HepG2 (cell line): ENCODE results near the gene TUBA4B. TPM values are rescaled to one million over a fixed set of nuclear protein-coding genes. Genes with fewer than 3 reads are reported as not detected.

Experiments
- ARNT ChIP-seq: fragments of 450-650 bp; IDR thresholded peaks from 2 replicates; pipeline ENCODE4 v1.6.1; 2017
- CHCHD3 ChIP-seq: sonication (generic); formaldehyde crosslinking; IDR thresholded peaks from 2 replicates; pipeline ENCODE4 v1.8.0; 2022; ENCODE audit warnings: mild to moderate bottlenecking, missing genetic modification reagents, moderate library complexity
- HDAC1 ChIP-seq: sonication (generic); formaldehyde crosslinking; IDR thresholded peaks from 2 replicates; pipeline ENCODE4 v1.5.1; 2020; ENCODE audit warnings: mild to moderate bottlenecking, missing genetic modification reagents
- HOXA7 ChIP-seq: sonication (generic); formaldehyde crosslinking; IDR thresholded peaks from 2 replicates; pipeline ENCODE4 v1.8.1; 2022; ENCODE audit warnings: mild to moderate bottlenecking, missing genetic modification reagents, moderate library complexity
- IKZF1 ChIP-seq: fragments of 450-650 bp; IDR thresholded peaks from 2 replicates; pipeline ENCODE4 v1.7.1; 2016
- MTF2 ChIP-seq: sonication (generic); formaldehyde crosslinking; IDR thresholded peaks from 2 replicates; pipeline ENCODE4 v1.5.0; 2020; ENCODE audit warnings: missing genetic modification reagents, borderline replicate concordance
- NKX3-1 ChIP-seq: sonication (generic); formaldehyde crosslinking; IDR thresholded peaks from 2 replicates; pipeline ENCODE4 v1.5.0; 2020; ENCODE audit warnings: missing genetic modification reagents
- NR1H2 ChIP-seq: sonication (generic); formaldehyde crosslinking; IDR thresholded peaks from 2 replicates; pipeline ENCODE4 v1.8.1; 2022; ENCODE audit warnings: low read depth, missing genetic modification reagents, borderline replicate concordance
- PHF20 ChIP-seq: sonication (generic); formaldehyde crosslinking; IDR thresholded peaks from 2 replicates; pipeline ENCODE4 v1.5.0; 2020; ENCODE audit warnings: mild to moderate bottlenecking, missing genetic modification reagents
- PHF8 ChIP-seq: sonication (generic); formaldehyde crosslinking; IDR thresholded peaks from 2 replicates; pipeline ENCODE4 v1.5.0; 2020; ENCODE audit warnings: missing genetic modification reagents
- RBFOX2 ChIP-seq: fragments of 200-400 bp; formaldehyde crosslinking; IDR thresholded peaks from 2 replicates; pipeline ENCODE4 v1.6.1; 2017; ENCODE audit warnings: low read depth, mild to moderate bottlenecking, low read length
- RXRB ChIP-seq: IDR thresholded peaks from 2 replicates; pipeline ENCODE4 v1.6.1; 2016; ENCODE audit warnings: borderline replicate concordance, missing genetic modification reagents, missing compliant biosample characterization
- SALL1 ChIP-seq: sonication (generic); formaldehyde crosslinking; IDR thresholded peaks from 2 replicates; pipeline ENCODE4 v1.8.0; 2022; ENCODE audit warnings: mild to moderate bottlenecking, missing genetic modification reagents
- SSRP1 ChIP-seq: IDR thresholded peaks from 2 replicates; pipeline ENCODE4 v1.6.1; 2016; ENCODE audit warnings: control low read depth
- TCF12 ChIP-seq, 2 experiments: fragments of 450-650 bp in 1 of 2; sonication (generic) in 1 of 2; formaldehyde crosslinking in 1 of 2; IDR thresholded peaks; 2 replicates each; pipeline versions ENCODE4 v1.6.1 to v1.8.0; 2017 to 2022; ENCODE audit warnings: antibody characterized with exemption in 1 of 2, mild to moderate bottlenecking in 1 of 2, missing genetic modification reagents in 1 of 2, moderate library complexity in 1 of 2
- ZFP90 ChIP-seq: sonication (generic); formaldehyde crosslinking; IDR thresholded peaks from 2 replicates; pipeline ENCODE4 v1.8.0; 2022; ENCODE audit warnings: missing genetic modification reagents, mild to moderate bottlenecking, inconsistent platforms, borderline replicate concordance
- ZNF263 ChIP-seq: sonication (generic); formaldehyde crosslinking; IDR thresholded peaks from 2 replicates; pipeline ENCODE4 v1.4.0; 2020; ENCODE audit warnings: missing genetic modification reagents
- ZNF34 ChIP-seq: sonication (generic); formaldehyde crosslinking; IDR thresholded peaks from 2 replicates; pipeline ENCODE4 v1.4.0; 2020; ENCODE audit warnings: mild to moderate bottlenecking, missing genetic modification reagents, borderline replicate concordance
- ZNF430 ChIP-seq: sonication (generic); formaldehyde crosslinking; IDR thresholded peaks from 2 replicates; pipeline ENCODE4 v1.9.0; 2021; ENCODE audit warnings: mild to moderate bottlenecking, missing genetic modification reagents
- ZNF598 ChIP-seq: sonication (generic); formaldehyde crosslinking; IDR thresholded peaks from 2 replicates; pipeline ENCODE4 v1.5.1; 2020; ENCODE audit warnings: mild to moderate bottlenecking, missing genetic modification reagents, borderline replicate concordance
- ZNF703 ChIP-seq: sonication (generic); formaldehyde crosslinking; IDR thresholded peaks from 2 replicates; pipeline ENCODE4 v1.5.1; 2020; ENCODE audit warnings: missing genetic modification reagents, mild to moderate bottlenecking, moderate library complexity, borderline replicate concordance
- ZNF720 ChIP-seq: sonication (generic); formaldehyde crosslinking; IDR thresholded peaks from 2 replicates; pipeline ENCODE4 v1.4.0; 2020; ENCODE audit warnings: missing genetic modification reagents
- ZNF788 ChIP-seq: sonication (generic); formaldehyde crosslinking; IDR thresholded peaks from 2 replicates; pipeline ENCODE4 v1.5.0; 2020; ENCODE audit warnings: mild to moderate bottlenecking, missing genetic modification reagents, borderline replicate concordance
- polyA plus RNA-seq, 8 experiments: library from polyadenylated mRNA; depleted of rRNA in 3 of 8; stranded (reverse) in 7 of 8; unstranded in 1 of 8; fragments of >200 nt; fragmentation: Illumina TruSeq in 4 of 8; extraction: Trizol in 4 of 8; gene quantifications; 2 replicates each; pipeline versions ENCODE4 v1.2.1 to v1.2.3, GENCODE V29; 2011 to 2016; ENCODE audit warnings: low read depth in 4 of 8, missing spikeins in 1 of 8, mixed read lengths in 1 of 8; ENCODE audit not compliant: insufficient read depth in 1 of 8
- total RNA-seq, 5 experiments: library from RNA; depleted of rRNA; stranded (reverse); fragments of >200 nt; fragmentation: Illumina TruSeq; extraction: Trizol; gene quantifications; 2 replicates each; pipeline ENCODE4 v1.2.3, GENCODE V29; 2016; ENCODE audit warnings: low read depth in 1 of 5
- TF ChIP-seq, protein P1 (sequence below): sonication (generic); formaldehyde crosslinking; IDR thresholded peaks from 2 replicates; pipeline ENCODE4 v1.5.0; 2020; ENCODE audit warnings: missing genetic modification reagents
- TF ChIP-seq, protein P2 (sequence below): sonication (generic); formaldehyde crosslinking; IDR thresholded peaks from 2 replicates; pipeline ENCODE4 v1.8.1; 2023; ENCODE audit warnings: mild to moderate bottlenecking, missing genetic modification reagents
- TF ChIP-seq, protein P3 (sequence below): sonication (generic); formaldehyde crosslinking; IDR thresholded peaks from 2 replicates; pipeline ENCODE4 v1.8.0; 2022; ENCODE audit warnings: mild to moderate bottlenecking, missing genetic modification reagents, borderline replicate concordance

TUBA4B gene
- total and polyA plus RNA-seq, 2 of the 13 experiments (the other 11 are each of a cell fraction or from before 2014, with no cell fraction given): 0.18 to 0.22 TPM

DNA sequence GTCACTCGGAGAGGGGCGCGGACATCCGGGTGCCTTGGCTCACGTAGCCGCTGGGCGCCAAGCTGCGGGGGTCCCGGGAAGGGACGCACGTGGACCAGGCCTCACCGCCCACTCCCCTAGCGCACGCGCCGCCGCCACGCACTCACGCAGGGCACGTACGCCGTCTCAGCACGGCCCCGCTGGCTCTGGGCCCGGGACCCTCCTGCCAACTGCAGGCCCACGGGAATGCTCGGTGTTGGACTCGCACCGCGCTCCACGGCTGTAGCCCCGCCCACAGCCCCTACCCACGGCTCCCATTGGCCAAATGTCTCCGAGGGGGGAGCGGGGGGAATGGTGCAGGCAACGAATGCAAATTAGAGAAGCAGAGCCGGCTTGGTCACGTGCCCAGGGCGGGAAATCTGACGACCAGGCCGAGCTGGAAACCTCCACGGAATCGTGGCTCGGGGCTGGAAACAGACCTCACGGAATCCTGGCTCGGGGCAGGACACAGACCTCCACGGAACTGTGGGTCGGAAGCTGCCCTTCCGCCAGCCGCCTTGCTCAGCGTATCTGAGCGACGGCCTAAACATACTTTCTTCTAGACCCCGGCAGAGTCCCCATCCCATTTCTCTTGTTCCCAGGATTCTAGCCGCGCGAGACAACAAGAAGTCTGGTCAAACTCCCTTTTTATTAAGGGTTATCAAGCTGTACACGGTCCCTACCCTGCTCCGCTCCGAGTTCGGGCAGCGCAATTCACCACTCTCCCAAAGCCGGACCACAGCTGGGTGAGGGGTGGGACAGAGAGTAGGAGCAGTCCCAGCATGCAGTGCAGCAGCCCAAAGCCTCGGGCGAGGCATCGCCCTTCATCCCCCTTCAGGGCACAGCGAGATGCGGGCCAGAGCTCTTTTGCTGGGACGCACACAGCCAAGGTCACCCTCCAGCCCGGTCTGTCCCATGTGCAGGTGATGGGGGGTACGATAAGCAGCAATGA, 34.0 kb upstream of the TUBA4B start, which contains the start of gene ABCB6 (continued):
- TF ChIP-seq, protein P1, sequence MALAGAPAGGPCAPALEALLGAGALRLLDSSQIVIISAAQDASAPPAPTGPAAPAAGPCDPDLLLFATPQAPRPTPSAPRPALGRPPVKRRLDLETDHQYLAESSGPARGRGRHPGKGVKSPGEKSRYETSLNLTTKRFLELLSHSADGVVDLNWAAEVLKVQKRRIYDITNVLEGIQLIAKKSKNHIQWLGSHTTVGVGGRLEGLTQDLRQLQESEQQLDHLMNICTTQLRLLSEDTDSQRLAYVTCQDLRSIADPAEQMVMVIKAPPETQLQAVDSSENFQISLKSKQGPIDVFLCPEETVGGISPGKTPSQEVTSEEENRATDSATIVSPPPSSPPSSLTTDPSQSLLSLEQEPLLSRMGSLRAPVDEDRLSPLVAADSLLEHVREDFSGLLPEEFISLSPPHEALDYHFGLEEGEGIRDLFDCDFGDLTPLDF (CRISPR knock-in tag): peak; percentile 94
- TF ChIP-seq, protein P2, sequence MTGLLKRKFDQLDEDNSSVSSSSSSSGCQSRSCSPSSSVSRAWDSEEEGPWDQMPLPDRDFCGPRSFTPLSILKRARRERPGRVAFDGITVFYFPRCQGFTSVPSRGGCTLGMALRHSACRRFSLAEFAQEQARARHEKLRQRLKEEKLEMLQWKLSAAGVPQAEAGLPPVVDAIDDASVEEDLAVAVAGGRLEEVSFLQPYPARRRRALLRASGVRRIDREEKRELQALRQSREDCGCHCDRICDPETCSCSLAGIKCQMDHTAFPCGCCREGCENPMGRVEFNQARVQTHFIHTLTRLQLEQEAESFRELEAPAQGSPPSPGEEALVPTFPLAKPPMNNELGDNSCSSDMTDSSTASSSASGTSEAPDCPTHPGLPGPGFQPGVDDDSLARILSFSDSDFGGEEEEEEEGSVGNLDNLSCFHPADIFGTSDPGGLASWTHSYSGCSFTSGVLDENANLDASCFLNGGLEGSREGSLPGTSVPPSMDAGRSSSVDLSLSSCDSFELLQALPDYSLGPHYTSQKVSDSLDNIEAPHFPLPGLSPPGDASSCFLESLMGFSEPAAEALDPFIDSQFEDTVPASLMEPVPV (CRISPR knock-in tag): peak; percentile 99
- TF ChIP-seq ZNF34 (CRISPR knock-in tag) (no peak), ZNF430 (peak; percentile 95; the same call in 1 of the 2 replicates), HDAC1 (CRISPR knock-in tag) (peak; percentile 95), RBFOX2 (peak; percentile 98), ZNF598 (CRISPR knock-in tag) (peak; percentile 82; the same call in 1 of the 2 replicates), ZNF720 (CRISPR knock-in tag) (no peak; the same call in 1 of the 2 replicates), CHCHD3 (CRISPR knock-in tag) (peak; percentile 96), HOXA7 (CRISPR knock-in tag) (no peak; the same call in 1 of the 2 replicates), NR1H2 (0 out of 2 replicates have a peak, but pooled peaks have one; percentile 33), ZNF703 (CRISPR knock-in tag) (peak; percentile 84; the same call in 1 of the 2 replicates), ZNF788 (peak; percentile 87; the same call in 1 of the 2 replicates), ARNT (no peak), ZNF263 (CRISPR knock-in tag) (0 out of 2 replicates have a peak, but pooled peaks have one; percentile 62), RXRB (peak; percentile 66; the same call in 1 of the 2 replicates), SSRP1 (CRISPR knock-in tag) (no peak; the same call in none of the 2 replicates), MTF2 (CRISPR knock-in tag) (peak; percentile 94; the same call in 1 of the 2 replicates), SALL1 (CRISPR knock-in tag) (peak; percentile 96), TCF12 (IDR thresholded peaks at IDR 0.05) (no peak), TCF12 (CRISPR knock-in tag; IDR thresholded peaks at IDR 0.05) (peak; percentile 99), IKZF1 (no peak), ZFP90 (peak; percentile 88), NKX3-1 (CRISPR knock-in tag) (peak; percentile 96), PHF8 (CRISPR knock-in tag) (peak; percentile 90), PHF20 (peak; percentile 71)
- TF ChIP-seq, protein P3, sequence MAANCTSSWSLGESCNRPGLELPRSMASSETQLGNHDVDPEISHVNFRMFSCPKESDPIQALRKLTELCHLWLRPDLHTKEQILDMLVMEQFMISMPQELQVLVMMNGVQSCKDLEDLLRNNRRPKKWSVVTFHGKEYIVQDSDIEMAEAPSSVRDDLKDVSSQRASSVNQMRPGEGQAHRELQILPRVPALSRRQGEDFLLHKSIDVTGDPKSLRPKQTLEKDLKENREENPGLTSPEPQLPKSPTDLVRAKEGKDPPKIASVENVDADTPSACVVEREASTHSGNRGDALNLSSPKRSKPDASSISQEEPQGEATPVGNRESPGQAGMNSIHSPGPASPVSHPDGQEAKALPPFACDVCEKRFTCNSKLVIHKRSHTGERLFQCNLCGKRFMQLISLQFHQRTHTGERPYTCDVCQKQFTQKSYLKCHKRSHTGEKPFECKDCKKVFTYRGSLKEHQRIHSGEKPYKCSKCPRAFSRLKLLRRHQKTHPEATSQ: peak; percentile 98
